Measurements from ENCODE around the gene MRPS27.

MRPS27 gene

DNA sequence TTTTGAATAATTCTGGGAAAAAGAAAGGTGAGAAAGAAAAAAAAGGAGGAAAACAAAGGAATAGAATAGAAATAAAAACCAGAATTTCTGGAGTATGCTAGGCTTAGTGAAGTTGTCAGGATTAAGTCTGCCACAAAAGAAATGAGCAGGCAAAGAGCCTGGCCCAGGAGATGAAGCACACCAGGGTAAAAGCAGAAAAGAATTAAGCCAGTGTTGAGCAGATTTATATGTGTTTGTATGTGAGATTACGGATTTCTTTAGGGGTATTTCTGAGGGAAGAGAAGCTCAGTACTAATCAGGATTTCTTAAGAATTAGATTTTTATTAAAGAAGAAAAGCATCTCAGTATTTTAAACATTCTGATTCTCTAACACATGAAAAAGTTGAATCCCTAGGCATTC lies 74.5 kb downstream of the MRPS27 start:
- TF ChIP-seq, protein P1, sequence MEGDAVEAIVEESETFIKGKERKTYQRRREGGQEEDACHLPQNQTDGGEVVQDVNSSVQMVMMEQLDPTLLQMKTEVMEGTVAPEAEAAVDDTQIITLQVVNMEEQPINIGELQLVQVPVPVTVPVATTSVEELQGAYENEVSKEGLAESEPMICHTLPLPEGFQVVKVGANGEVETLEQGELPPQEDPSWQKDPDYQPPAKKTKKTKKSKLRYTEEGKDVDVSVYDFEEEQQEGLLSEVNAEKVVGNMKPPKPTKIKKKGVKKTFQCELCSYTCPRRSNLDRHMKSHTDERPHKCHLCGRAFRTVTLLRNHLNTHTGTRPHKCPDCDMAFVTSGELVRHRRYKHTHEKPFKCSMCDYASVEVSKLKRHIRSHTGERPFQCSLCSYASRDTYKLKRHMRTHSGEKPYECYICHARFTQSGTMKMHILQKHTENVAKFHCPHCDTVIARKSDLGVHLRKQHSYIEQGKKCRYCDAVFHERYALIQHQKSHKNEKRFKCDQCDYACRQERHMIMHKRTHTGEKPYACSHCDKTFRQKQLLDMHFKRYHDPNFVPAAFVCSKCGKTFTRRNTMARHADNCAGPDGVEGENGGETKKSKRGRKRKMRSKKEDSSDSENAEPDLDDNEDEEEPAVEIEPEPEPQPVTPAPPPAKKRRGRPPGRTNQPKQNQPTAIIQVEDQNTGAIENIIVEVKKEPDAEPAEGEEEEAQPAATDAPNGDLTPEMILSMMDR (IDR thresholded peaks at IDR 0.05; ENCODE audit: insufficient read depth, low read depth, low read length, missing control alignments), result no peak
- no peak for DNase-seq (ENCODE audit: low read depth)
- H3K4me3 ChIP-seq (ENCODE audit: low read length), result no peak overlapping the region

DNA sequence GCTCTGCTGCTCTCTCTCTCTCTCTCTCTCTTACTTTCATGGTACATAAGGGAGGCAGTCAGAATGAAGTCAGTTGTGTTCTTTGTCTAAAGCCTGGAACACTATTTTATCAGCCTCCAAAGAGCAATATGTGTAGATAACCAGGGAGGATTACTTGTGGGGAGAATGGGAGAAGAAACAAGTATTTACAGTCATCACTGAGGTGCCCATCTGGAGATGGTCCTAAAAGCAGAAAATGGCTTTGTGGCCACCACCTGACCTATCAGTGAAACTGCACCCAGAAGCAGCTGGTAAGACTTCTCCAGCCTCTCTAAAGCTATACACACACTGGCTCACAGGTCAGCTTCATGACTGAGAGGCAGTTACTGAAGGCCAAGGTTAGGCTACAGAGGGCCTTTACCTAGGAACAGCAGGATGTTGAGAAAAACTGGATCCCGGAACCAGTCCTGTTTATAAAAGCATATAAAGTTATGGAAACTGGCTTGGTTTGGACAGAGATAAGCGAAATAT lies 75.1 kb downstream of the MRPS27 start:
- TF ChIP-seq, protein P1 (IDR thresholded peaks at IDR 0.05; ENCODE audit: insufficient read depth, low read depth, low read length, missing control alignments), result peak; percentile 55
- peak; percentile 57 for DNase-seq (ENCODE audit: low read depth)
- no peak overlapping the region for H3K4me3 ChIP-seq (ENCODE audit: low read length)

DNA sequence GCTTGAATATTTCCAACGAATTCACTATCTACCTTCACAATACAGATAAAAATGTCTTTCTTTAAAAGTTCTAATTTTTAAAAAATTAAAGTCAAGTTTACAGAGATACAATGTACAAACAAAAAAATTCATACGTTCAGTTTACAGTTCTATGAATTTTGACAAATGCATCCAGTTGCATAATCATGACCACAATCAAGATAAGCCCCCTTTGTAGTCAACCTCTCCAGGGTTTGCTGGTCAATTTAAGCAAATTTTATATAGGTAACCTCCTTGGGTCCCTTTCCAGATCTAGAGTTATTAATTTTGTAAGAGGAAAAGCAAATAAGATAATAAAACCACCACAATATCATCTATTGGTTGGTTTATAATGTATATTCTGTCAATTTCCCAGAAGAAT lies 76.3 kb downstream of the MRPS27 start:
- no peak overlapping the region for H3K4me3 ChIP-seq (ENCODE audit: low read length)
- DNase-seq (ENCODE audit: low read depth), result no peak
- TF ChIP-seq, protein P1 (IDR thresholded peaks at IDR 0.05; ENCODE audit: insufficient read depth, low read depth, low read length, missing control alignments), result no peak

DNA sequence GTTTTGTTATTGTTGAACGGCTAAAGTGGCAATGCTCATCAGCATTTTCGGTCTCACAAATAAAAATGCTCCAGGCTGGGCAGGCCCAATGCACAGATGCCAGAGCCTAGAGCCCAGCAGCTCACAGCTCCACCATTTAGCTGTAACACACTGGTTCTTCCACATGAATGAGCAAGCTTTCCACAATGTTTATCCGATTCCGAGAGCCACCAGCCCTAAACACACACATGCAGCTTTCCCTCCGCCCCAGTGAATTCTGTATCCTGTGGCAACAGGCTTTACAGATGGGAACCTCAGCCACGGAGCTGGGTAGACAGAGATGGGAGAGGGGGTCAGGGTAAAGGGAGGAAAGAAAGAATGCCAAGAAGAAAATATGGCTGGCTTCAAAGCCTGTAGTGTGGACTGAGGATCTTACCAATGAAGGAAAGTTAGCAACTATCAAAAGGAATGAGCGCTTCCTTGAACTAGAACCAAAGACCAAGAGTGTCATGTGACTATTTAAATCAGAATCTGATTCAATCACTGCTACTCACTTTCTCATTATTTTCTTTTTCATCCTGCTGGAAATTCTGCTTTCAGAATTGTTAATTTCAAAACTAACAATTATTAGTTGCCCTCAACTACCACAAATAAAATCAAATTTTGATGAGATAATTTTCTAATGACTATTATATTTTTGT lies 77.1 kb downstream of the MRPS27 start:
- no peak overlapping the region for H3K4me3 ChIP-seq (ENCODE audit: low read length)
- TF ChIP-seq, protein P1 (IDR thresholded peaks at IDR 0.05; ENCODE audit: insufficient read depth, low read depth, low read length, missing control alignments), result no peak

DNA sequence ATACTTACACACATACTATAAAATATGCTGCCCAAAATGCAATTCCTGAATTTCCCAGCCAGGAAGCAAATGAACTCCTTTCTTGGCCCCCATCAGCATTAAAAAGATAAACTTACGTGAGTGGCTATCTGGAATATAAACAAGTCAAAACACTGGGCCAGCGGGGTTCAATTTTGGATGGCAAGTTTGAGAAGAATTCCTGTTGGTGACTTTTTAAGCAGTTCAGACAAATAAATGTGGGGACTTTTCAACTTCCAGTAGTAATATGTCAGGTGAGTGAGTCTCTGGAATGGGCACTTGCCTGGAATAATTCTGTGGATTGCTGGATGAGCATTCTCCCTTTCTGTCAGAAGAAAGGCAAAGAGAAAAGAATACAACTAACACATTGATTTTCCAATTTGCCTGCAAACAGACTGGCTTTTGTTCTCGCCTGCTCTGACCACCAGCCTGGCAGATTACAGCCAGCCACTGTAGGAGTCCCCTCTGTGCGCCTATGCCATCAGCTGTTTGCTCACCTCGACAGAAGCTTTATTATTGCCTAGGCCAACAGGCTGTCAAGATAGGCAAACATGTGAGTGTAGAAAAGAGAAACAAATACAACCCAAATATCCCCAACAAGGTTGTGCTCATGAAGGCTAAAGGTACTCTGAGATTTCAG lies 78.6 kb downstream of the MRPS27 start:
- TF ChIP-seq, protein P1 (IDR thresholded peaks at IDR 0.05; ENCODE audit: insufficient read depth, low read depth, low read length, missing control alignments), result no peak
- no peak overlapping the region for H3K4me3 ChIP-seq (ENCODE audit: low read length)
- DNase-seq (ENCODE audit: low read depth), result no peak

More for the DNA sequence above, 77.1 kb downstream of the MRPS27 start:
- no peak for DNase-seq (ENCODE audit: low read depth)

DNA sequence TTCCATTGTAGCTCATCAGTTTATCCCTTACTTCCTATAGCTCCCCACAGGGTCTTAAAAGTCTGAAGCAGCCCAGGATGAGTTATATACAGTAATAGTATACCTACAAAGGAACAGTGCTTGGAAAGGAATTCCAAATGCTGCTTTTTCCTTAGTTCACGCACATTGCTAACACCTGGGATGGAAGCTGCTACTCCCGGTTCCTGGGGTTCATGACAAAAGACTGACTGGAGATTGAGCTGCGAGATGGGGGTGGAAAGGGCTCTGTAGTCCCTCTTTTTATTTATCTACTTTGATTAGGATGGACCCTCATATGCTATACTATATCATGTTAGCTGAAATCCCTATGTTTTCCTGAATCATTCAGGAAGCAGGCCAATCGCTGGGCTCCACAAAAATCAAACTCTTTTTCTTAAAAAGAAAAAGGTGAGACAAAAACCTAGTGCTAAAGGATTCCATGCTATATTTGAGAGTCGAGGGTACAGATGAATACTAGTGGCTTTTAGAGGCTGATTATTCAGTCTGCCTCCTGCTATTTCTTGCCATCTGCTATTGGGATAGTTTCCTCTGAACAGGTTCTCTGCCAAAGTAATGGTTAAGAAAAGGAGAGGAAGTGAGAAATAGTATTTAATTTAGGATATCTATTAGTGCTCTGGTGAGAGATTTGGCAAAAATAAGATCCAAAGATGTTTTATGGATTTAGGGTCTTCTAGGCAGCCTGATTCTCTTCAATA lies 81.2 kb downstream of the MRPS27 start:
- no peak overlapping the region for H3K4me3 ChIP-seq (ENCODE audit: low read length)
- DNase-seq (ENCODE audit: low read depth), result no peak
- TF ChIP-seq, protein P1 (IDR thresholded peaks at IDR 0.05; ENCODE audit: insufficient read depth, low read depth, low read length, missing control alignments), result no peak
